ENCODE results near the gene SLC6A19.

GRCh38 chr5:1206521-1207412 is 5.4 kb downstream of the SLC6A19 start:
- no peak for TF ChIP-seq CTCF (IDR thresholded peaks at IDR 0.05)
- TF ChIP-seq POLR2A (IDR thresholded peaks at IDR 0.05), result no peak

Measured in adrenal gland (tissue), 5 donors.